Stimulated activated CD8-positive, alpha-beta memory T cell treated with anti-CD3 and anti-CD28 coated beads, Interleukin-4, amount 100 ng/mL, for 1 hour (primary cell): ENCODE measurements around the gene GORASP1.

ENCODE experiments used
- DNase-seq, 2 donors: peaks; one replicate each; pipeline ENCODE4 v3.0.0-alpha.2; 2020; ENCODE audit warnings: low read depth in 2 of 2, low spot score in 1 of 2

GORASP1 gene

DNA sequence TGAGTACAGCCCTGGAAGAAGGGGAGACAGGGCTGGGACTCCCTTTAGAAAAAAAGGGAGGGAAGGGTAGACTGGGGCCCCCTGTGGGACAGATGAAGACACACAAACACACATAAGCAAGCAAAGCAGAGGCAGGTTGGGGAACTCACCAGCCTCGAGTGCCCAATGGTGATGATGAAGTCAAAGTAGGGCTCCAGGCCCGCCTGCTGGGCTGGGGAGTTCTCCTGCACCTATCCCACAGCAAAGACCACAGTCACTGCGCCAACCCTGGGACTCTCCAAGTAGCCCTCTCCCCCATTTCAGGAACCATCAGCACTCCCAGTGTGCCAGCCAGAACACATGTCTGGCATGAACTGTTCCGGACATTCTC is 4.1 kb downstream of the GORASP1 start:
- DNase-seq: no peak

DNA sequence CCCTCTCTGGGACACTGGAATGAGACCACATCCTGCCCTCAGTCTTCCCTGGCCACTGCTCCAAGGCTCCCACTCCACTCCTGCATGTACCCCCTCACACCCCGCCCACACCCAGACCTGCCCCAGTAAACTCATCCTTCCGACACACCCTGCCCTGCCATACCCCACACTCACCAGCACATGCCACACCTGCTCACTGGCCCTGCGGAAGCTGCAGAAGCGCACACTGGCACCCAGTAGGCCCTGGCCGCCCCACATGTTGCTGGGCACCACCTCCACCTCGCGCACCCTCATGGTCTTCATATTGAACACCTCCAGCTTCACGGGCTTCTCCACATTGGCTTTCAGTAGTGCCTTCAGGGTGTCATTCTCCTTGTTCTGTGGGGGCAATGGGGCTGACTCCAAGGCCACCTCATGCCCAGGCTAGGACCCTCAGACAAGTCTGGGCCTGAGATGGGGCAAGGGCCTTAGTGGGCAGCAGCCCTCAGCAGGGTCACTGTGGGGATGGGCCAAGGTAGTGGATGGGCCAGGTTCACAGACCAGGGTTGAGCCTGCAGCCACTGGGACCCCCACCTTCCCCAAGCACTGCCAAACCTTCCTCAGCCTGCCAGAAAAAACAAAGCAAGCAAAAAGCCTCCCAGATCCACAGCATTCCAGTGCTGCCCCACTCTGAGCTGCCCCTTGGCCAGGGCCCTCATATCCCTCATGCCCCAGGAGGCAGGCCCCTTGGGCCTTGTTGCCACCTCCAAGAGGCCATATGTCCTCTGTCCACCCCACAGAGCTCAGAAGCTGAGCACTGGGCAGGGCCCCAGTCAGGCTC is 4.7 kb downstream of the GORASP1 start:
- no peak for DNase-seq

DNA sequence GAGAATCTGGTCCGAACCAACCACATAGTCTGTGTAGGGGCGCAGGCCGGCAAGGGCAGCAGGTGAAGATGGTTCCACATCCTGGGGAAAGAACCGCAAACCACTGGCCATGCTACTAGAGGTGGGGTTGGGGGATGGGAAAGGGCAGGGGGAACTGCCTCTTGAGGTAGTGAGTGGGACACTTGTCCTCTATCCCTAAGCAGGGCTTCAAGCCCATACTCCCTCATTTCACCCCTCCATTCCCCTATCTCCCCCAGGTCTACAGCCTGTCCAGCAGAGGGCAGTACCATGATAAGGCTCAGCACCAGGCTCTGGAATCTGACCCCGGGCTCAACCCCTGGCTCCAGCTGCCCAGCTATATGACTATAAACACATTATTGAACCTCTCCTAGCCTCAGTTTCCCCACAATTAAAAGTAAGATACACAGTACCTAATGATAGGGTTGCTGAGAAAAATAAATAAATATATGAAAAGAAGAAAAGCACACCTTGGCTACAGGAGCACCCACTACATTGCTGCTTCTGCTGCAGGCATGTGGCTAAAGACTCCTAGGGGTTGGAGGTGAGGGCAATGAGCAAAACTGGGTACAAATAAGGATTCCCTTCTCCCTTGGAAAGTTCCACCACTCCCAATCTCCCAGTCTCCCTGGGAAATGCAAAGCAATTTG is 6.3 kb downstream of the GORASP1 start:
- DNase-seq: peak in 1 of 2 donors; percentile 16

DNA sequence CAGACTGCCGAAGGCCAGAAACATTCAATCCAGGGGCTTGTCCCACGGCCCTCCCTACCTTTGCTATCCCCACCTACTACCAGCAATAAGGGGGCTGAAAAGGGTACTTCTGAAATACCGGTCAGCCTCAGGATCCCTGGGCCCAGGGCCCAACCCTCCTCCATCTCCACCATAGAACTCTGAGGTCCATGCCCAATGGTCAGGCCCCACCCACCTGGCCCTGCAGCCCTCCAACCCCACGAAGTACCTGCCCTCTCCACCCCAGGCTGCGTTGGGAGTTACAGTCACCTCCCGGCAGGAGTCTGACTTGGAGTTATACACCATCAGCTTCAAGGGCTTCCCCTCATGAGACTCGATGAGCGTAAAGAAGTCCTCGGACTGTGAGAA is 6.9 kb downstream of the GORASP1 start:
- DNase-seq: no peak

DNA sequence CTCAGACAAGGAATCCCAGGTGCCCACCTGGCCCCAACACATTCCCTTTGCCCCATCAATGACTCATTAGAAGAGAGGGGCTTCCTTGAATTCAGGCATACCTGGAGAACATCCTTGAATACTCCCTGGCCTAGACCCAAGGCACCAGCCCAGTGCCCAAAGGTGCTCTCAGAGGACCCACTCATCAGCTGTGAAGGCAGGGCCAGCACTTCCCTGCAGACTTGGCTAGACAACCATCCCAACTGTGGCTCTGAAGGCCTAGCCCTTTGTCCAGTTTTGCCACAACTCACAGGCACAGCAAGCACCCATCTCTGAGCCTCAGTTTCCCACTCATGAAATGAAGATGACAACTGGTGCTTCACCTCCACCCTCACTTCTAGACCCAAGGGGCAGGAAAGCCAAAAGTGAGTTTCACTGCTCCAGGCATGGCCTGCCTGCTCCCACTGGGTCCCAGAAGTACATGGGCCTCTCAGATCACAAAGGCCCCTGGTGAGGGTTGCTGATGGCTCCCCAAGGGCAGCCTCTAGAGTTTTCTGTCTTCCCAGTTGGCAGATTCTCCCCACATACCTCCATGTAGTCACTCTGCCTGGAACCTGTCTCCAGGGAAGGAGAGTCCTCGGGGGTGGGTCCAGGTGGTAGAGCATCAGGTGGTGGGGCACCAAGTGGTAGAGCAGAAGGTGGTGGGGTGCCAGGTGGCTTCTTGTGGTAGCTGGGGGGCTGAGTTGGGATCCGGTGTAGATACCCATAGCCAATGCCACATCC is 7.5 kb downstream of the GORASP1 start:
- no peak for DNase-seq

DNA sequence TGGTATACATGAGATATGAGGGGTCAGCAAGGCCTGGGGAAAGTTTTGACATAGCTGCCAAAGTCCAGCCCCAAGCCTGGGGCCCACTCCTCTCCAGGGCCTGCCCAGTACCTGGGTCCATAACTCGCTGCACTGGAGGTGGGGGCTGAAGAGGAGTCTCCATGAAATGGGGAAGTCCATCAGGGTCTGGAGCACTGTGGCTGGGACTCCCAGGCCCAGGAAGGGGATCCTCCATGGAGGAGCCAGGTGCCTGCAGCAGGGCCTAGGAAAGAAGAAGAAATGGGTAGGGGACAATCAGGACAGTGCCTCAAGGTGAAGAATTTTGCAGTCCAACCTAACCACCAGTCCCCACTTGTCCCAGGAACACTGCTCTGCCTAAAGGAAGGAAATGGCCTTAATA is 8.2 kb downstream of the GORASP1 start:
- no peak for DNase-seq

DNA sequence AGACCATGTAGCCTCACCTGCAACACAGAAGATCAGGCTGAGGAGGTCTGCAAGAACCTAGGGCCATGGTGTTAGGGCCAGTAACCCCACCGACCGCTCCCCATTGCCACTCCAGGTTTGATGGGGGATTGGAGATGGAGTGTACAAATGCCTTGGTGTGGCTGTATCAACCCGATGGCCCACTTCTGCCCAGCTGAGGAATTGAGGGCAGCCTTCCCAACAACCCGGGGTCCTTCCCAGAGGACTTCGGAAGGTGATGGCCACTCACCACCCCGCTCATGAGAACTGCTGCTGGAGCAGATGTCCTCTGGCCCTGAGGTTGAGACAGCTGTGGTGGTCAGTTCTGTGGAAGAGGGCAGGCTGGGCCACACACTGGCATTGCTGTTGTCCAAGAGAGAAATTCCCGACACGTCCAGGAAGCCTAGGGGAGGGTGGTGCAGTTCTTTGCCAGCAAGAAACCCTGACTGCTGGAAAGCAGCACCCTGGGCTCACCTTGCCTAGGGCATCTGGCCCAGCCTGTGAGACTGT is 8.9 kb downstream of the GORASP1 start:
- DNase-seq: no peak

DNA sequence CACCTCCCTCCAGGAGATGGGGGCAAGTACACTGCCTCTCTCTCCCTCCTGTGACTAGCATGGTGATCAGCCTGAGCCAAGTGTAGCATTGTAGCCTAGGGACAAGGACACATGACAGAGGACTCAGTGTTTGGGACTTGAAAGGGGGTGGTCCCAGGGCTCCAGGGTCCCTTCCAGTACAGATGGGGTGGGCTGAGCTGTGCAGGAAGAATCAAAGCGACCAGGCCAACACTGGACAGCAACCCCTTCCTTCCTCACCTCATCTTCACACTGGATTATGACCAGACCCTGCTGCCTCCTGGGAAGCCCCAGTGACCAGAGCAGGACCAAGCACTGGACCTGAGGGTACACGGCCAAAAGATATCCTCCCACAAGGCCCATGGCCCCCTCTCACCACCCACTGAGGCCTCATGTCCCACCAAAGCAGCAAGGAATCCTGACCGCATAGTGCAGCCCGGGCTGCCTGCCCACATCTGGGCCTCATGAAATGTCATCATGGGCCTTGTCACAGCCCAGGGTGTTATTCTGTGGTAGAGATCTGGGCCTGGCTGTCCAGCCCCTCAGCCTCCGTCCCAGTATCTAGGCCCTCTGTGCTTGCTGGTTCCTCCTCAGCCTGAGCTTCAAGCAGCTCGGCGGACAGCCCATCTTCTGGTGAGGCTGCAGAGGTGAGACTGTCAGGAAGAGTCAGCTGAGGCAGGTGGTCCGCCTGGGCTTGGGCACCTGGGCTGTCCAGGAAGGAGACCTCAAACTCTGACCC is 9.5 kb downstream of the GORASP1 start:
- no peak for DNase-seq

DNA sequence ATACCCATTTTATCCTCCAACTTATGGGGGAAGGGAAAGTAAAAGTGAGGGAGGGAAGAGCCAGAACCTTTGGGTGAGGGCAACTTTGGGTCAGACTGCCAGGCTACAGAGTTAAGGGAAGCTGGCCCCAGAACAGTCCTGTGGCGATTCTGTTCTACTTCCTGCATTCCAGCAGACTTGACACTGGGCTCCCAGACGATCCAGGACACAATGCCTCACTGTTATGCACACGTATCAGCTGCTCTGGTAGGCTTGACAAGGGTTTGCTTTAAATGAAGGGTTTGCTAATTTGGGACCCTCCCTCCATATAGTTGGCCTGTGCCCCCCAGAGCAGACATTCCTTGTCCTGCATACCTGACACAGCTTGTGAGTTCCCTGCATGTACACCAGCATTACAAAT is 10.7 kb downstream of the GORASP1 start:
- DNase-seq: no peak

DNA sequence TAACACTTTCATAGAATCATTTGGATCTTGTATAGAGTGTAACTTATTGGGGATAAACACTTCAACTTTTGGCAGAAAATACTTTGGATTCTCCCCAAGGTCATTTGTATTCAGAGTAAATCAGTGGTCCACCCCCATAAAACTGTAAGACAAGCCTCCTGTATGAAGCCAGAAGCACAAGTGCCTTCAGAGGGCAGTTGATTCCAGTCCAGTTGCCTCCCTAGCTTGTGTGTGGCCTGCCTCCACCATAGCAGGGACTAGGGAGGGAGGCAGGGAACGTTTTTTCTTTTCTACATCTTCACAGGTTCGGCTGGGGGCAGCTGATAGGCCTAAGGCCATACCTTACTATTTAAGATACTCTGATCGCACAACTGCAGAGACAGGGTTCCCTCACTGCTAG is 11.6 kb downstream of the GORASP1 start:
- no peak for DNase-seq

DNA sequence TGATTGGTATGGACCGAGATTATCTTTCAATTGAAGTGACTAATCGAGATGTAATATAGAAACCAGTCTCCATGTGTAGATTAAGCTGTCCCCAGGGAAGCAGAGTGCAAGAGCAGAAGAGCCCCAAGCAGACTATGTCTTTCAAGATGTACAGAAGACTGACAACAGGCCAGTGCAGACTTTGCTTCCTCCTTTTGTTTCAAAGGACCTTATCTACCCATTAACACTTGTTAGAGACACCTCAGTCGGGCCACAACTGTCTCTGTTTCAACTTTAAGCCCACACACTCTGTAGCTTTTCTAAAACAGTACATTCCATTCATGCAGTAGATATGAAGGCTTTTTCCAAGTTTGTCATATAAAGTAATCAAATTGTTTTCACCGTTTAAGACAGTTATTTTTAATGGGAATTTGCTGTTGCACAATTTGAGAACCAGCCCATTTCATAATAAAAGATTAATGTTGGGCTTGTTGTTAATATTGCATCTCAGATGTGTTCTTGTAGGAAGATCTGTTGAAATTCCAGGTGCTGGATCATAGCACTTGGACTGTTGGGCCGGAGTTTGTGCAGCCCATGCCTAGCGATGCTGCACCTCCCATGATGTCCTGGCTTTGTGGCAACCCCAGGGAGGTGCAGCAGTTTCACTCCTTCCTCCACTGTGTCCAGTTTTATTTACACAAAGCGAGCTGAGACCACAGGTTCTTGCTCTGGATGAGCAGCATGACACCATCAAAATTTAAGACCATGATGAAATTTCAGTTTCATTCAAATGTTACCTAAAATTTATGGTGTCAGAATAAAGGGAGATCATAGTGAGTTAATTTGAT is 12.4 kb downstream of the GORASP1 start:
- DNase-seq: no peak

DNA sequence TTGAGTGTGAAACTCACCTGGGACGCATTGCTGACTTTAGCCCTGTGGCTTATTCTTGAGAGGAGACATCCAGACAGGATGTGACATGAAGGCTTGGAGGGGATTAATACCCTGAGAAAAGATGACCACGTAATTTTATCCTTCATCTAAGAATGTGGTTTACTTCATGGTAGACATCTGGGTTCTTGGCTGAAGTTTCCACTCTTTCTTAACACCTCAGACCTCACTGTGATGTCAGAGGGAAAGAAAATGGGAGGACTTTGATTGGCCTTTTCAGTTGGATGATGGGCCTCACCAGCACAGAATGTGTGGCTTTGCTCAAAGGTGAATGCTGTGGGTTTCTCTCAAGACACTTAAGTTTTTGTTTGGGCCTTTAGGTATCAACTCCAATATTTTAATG is 16.5 kb downstream of the GORASP1 start:
- no peak for DNase-seq

DNA sequence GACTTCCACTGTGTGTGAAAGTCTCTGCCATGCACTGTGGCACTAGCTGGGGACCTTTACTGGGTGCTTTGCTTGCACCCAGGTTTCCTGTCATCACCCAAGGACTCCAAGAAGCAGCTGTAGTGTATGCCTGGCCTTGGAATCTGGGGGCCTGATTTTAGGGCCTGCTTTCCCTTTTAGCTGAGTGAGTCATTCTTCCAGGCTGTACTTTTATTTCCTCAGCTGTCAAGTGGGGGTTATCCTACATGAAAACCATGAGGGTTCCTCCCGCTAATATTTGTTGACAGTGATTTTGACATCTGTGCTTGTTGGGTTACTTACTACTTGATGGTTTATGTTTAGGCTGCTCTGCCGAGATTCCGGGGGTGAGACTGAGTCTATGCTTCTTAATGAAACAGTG is 18.5 kb downstream of the GORASP1 start:
- no peak for DNase-seq

DNA sequence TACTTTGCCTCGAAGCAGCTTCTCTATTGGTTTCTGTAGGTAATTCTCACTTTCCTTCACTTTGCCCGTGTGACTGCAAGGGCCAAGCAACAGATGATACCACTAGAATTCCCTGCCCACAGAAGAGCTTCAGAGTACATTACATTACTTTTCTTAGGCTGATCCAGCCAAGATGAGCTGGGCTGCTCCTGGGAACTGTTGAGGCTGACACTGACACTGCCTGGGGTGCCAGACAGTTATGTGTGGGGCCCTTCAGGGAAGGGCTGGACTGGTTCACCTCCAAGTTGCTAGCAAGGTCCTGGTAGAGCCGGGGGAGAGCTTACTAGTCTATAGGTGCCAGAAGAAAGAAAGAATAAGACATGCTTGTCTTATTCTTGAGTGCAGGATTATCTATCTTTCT is 19.0 kb downstream of the GORASP1 start:
- DNase-seq: no peak

DNA sequence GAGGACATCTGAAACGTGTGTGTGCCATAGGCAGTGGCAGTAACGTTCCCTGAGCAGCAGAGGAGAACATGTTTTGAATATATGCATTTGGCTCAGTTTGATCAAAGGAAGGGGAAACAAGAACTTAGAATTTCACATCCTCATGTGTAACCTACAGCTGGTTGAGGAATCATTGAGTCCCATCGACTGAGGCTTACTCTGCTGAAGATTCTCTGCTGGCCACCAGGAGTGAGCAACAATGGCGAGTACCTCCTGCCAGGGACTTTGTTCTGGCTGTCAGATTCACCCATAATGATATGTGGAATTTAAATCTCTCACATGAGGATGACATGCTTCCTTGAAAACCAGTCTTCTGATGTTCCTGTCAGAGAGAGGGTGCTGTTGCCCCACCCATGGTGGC is 21.3 kb downstream of the GORASP1 start:
- no peak for DNase-seq

DNA sequence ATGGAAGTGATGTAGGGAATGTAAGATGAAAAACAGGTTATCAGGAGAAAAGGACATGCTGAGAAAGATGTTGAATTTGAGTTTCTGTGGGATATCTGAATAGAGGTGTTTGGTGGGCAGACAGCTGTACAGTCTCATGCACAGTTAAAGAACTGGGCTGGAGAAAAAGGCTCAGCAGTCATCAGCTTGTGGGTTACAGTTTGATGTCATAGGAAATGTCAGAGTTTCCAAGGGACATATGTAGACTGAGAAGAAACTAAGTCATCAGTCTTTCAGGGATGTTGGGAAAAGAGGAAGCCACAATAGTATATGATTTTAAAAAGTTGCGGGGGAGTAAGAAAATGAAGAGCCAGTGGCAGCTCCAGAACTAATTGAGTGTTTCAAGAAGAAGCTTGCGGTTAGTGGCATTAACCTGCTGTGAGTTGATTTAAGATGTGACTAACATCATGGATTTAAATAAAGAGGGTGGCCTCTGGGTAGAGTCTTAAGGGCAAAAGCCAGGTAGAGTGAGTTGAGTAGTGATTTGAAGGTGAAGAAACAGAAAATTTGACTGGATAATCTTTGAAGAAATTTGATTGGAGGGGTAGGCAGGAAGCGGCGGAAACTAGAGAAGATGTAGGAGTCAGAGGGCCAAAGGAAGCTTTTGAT is 24.6 kb downstream of the GORASP1 start:
- DNase-seq: no peak

DNA sequence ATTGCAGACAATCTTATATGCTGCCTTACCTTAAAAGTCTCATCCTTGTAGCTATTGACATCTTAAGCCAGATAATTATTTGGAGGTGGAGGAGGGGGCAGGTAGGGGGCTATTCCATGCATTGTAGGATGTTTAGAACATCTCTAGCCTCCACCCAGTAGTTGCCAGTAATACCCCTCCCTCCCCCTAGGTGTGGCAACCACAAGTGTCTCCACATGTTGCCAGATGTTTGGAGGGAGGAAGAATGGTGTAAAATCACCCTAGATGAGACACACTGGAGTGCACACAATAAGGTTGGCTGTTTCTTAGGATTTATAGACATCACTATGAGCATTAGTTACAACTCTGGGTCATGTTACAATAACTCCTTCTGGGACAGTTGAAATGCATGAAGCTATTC is 27.4 kb downstream of the GORASP1 start:
- DNase-seq: no peak

DNA sequence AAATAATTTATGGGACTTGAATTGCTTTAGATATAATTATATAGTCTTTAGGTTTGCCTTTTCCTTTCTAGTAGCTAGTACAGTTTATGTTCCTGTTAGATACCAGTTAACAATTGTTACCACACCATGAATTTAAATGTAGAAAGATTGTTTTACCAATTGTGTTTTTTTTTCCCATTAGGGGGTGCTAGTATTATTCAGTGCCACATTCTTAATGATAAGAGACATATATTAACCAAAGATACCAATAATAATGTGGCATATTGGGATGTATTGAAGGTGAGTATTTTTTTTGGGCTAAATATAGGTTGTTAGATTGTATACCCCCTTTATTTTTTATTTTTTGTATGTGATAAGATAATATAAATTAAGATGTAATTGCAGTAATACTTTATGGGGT is 27.9 kb downstream of the GORASP1 start:
- DNase-seq: no peak

DNA sequence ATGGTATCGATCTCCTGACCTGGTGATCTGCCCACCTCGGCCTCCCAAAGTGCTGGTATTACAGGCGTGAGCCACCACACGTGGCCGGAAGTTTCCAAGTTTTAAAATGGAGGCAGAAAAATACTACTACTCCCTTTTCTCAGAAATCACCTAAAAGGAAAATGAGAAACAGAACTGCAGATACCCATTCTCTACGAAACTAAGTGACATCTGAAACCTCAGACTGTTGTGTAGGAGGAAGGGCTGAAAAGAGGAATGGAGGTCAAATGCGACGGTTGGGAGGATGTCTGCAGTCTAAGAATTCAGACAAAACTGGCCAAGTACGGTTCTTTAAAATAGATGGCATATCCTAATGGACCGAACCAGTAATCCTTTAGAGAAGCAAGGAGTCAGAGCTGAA is 31.5 kb downstream of the GORASP1 start:
- no peak for DNase-seq

DNA sequence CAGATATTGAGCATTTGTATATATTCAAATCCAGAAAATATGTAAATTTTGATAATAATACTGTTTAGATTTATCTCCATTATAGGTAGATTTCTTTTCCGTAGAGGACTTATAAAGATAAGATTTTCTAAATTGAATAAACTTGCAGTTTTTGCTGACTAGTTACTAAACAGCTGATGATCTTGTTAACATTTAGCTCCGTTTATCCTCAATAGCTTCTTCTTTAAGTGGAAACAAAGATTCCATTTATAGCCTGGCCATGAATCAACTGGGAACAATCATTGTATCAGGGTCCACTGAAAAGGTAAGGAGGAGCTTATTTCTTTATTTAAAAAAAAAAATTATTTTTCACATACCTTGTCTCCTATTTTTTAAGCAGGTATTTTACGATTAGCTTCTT is 38.9 kb downstream of the GORASP1 start:
- DNase-seq: no peak
